Panc1 (cell line): Measurements from ENCODE around the gene DENND2D. TPM values are rescaled to one million over a fixed set of nuclear protein-coding genes. Genes with fewer than 3 reads are reported as not detected.

Experiments used
- ATAC-seq: fragments of 200-7000 bp; cut with Tn5 transposase; 2 replicates; pipeline ENCODE4 v1.9.1; 2020; ENCODE audit warnings: mild to moderate bottlenecking, moderate library complexity
- BruUV-seq: library from RNA; stranded (reverse); fragments of 400-500 nt; replicated peaks from 2 replicates; lab custom pipeline; 2021; lab: Mats Ljungman, UMichigan
- CTCF ChIA-PET: fragments of 300-600 bp; sonication (Branson Sonifier 250); formaldehyde crosslinking; loops from one replicate; lab custom pipeline; 2022; ENCODE audit warnings: antibody characterized with exemption; lab: Charles Lee
- POLR2A ChIA-PET: fragments of 300-600 bp; sonication (Branson Sonifier 250); formaldehyde crosslinking; loops from one replicate; lab custom pipeline; 2022; ENCODE audit warnings: antibody characterized with exemption; lab: Charles Lee
- DNase-seq: peaks from one replicate; pipeline ENCODE4 v3.0.0-alpha.2; 2010; ENCODE audit warnings: low read depth, low spot score
- H3K27ac ChIP-seq: 2 replicates; pipeline ENCODE4 v1.5.1; 2011; ENCODE audit warnings: mild to moderate bottlenecking, low read length, inconsistent platforms
- H3K27me3 ChIP-seq: fragments of 200-500 bp; sonication (Bioruptor generic); 2 replicates; pipeline ENCODE4 v1.6.0; 2014; ENCODE audit warnings: low read length, inconsistent platforms; ENCODE audit not compliant: control insufficient read depth, insufficient read depth
- H3K36me3 ChIP-seq: fragments of 200-500 bp; sonication (Bioruptor generic); 2 replicates; pipeline ENCODE4 v1.5.1; 2014; ENCODE audit warnings: inconsistent platforms, mild to moderate bottlenecking, low read length, moderate library complexity; ENCODE audit not compliant: control insufficient read depth, insufficient read depth
- H3K4me1 ChIP-seq: 2 replicates; pipeline ENCODE4 v1.5.1; 2011; ENCODE audit warnings: inconsistent platforms, mild to moderate bottlenecking, low read length, moderate library complexity; ENCODE audit not compliant: control insufficient read depth, insufficient read depth
- H3K4me3 ChIP-seq, 2 experiments: 2 replicates each; pipeline ENCODE4 v1.5.1; 2011 to 2012; ENCODE audit warnings: low read depth in 2 of 2, low read length in 2 of 2, mild to moderate bottlenecking in 2 of 2, inconsistent platforms in 1 of 2, moderate library complexity in 1 of 2
- H3K9me3 ChIP-seq: fragments of 200-500 bp; sonication (Bioruptor generic); 2 replicates; pipeline ENCODE4 v1.5.1; 2014; ENCODE audit warnings: low read depth, mild to moderate bottlenecking, inconsistent platforms, low read length, moderate library complexity; ENCODE audit not compliant: control insufficient read depth, insufficient read depth
- CTCF ChIP-seq: fragments of 450-650 bp; IDR thresholded peaks from 2 replicates; pipeline ENCODE4 v1.5.1; 2017; ENCODE audit warnings: mild to moderate bottlenecking
- POLR2AphosphoS5 ChIP-seq: IDR thresholded peaks from 2 replicates; pipeline ENCODE4 v1.6.1; 2012; ENCODE audit warnings: mild to moderate bottlenecking, low read depth, low read length, moderate library complexity
- REST ChIP-seq, 2 experiments: IDR thresholded peaks; 2 replicates each; pipeline ENCODE4 v1.6.1; 2011 to 2012; ENCODE audit warnings: low read depth in 2 of 2, control low read depth in 1 of 2, low read length in 1 of 2, mild to moderate bottlenecking in 1 of 2, moderate library complexity in 1 of 2; ENCODE audit not compliant: insufficient read depth in 1 of 2
- SIN3A ChIP-seq: IDR thresholded peaks from 2 replicates; pipeline ENCODE4 v1.6.1; 2012; ENCODE audit warnings: low read depth, mild to moderate bottlenecking, low read length, moderate library complexity, borderline replicate concordance; ENCODE audit not compliant: insufficient read depth
- TCF7L2 ChIP-seq: IDR thresholded peaks from 2 replicates; pipeline ENCODE4 v1.6.1; 2011; ENCODE audit warnings: mild to moderate bottlenecking, low read depth, low read length, inconsistent platforms
- in situ Hi-C: cut with HindIII; loops from 2 replicates; pipeline ENCODE4 v1.10.0; 2016; ENCODE audit warnings: low sequenced_read_pairs, low pct_unique_long_range_greater_than_20kb
- intact Hi-C: fragments of 100-400 bp; cut with micrococcal nuclease; formaldehyde crosslinking; loops from one replicate; pipeline ENCODE4 v1.10.0; 2022; ENCODE audit not compliant: unreplicated experiment
- total RNA-seq: library from RNA; stranded (reverse); gene quantifications from one replicate; pipeline ENCODE4 v1.2.1, GENCODE V29; 2021; ENCODE audit not compliant: unreplicated experiment

Gene DENND2D
- total RNA-seq, 1 experiment from 2014 or later = 10.4 TPM

- TF ChIP-seq POLR2AphosphoS5 = no peak
- no peak for TF ChIP-seq REST (IDR thresholded peaks at IDR 0.05; ENCODE audit: insufficient read depth in 1 of 2, low read depth in 2 of 2, low read length in 1 of 2)
- TF ChIP-seq SIN3A = no peak
- TF ChIP-seq CTCF = no peak
- TF ChIP-seq TCF7L2 = no peak
Observed at GRCh38 chr1:111204201-111204982, 3.9 kb upstream of the DENND2D start.

GRCh38 chr1:111203681-111204200, 3.3 kb upstream of the DENND2D start:
- Histone ChIP-seq H3K9me3 (no peaks in the 10 kb centered on the region), H3K27me3 (peaks cover 2% of the 10 kb centered on the region; the same call in 1 of the 2 replicates), H3K4me3 (peak overlapping the region; percentile 50 to 57), H3K27ac (no peak overlapping the region), H3K36me3 (no peaks in the 10 kb centered on the region; the same call in 1 of the 2 replicates), H3K4me1 (no peaks in the 10 kb centered on the region)
- in situ Hi-C loops (no loop called here), intact Hi-C loops (no loop called here)
- DNase-seq (no peak), ATAC-seq (peak; percentile 80)
- TF ChIP-seq POLR2AphosphoS5 = no peak
- TF ChIP-seq SIN3A = no peak
- no peak for TF ChIP-seq REST (IDR thresholded peaks at IDR 0.05; ENCODE audit: insufficient read depth in 1 of 2, low read depth in 2 of 2, low read length in 1 of 2)
- TF ChIP-seq TCF7L2 = no peak
- no peak for TF ChIP-seq CTCF
- POLR2A ChIA-PET = no interaction called here
- no TSS peak for BruUV-seq
- CTCF ChIA-PET = no interaction called here

More at GRCh38 chr1:111204201-111204982, 3.9 kb upstream of the DENND2D start:
- Histone ChIP-seq H3K4me1 (no peaks in the 10 kb centered on the region), H3K27me3 (peaks cover 2% of the 10 kb centered on the region; the same call in 1 of the 2 replicates), H3K4me3 (peak overlapping the region; percentile 50 to 57), H3K9me3 (no peaks in the 10 kb centered on the region), H3K27ac (no peak overlapping the region), H3K36me3 (no peaks in the 10 kb centered on the region; the same call in 1 of the 2 replicates)
- in situ Hi-C loops (no loop called here), intact Hi-C loops (no loop called here)
- BruUV-seq = no TSS peak
- ChIA-PET POLR2A (no interaction called here), CTCF (no interaction called here)
- ATAC-seq (peak; percentile 90), DNase-seq (no peak)
